Adrenal gland (tissue), 5 donors: Measurements from ENCODE around the gene CNKSR2.

ENCODE experiments used
- POLR2A ChIP-seq, 2 donors: fragments of 450-650 bp; IDR thresholded peaks; one replicate each; pipeline ENCODE4 v1.6.1; 2017; ENCODE audit warnings: antibody characterized with exemption in 2 of 2, mild to moderate bottlenecking in 2 of 2, moderate library complexity in 1 of 2
- TF ChIP-seq, protein P1 (sequence below), 6 experiments: fragments of 450-650 bp in 4 of 6; fragments of 200-600 bp in 2 of 6; sonication (generic) in 1 of 6; IDR thresholded peaks; 1 replicate in 5 of 6; 2 replicates in 1 of 6; pipeline versions ENCODE4 v1.5.1 to v1.8.0; 2016 to 2021; ENCODE audit warnings: antibody characterized with exemption in 6 of 6, mild to moderate bottlenecking in 2 of 6, moderate library complexity in 1 of 6
- donor health status: DM: no; HTN: no; CAD: no.

DNA sequence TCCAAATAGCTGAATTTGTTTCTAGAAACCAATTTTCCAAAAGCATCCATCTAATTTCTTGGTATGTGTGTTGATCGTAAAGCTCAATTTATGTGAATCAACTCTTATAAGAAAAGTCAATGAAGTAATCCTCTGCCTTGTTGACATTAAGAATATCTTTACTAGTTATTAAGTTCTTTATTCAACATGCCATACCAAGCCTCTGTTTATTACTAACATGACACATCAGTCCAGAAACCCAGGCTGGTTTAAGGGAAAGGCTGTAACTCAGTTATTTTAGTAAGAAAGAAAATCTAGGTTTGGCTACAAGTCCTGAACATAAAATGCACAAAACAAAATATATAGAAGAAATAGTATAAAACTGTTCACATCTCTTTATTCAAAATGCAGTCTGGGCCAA is 235.9 kb downstream of the CNKSR2 start:
- TF ChIP-seq, protein P1, sequence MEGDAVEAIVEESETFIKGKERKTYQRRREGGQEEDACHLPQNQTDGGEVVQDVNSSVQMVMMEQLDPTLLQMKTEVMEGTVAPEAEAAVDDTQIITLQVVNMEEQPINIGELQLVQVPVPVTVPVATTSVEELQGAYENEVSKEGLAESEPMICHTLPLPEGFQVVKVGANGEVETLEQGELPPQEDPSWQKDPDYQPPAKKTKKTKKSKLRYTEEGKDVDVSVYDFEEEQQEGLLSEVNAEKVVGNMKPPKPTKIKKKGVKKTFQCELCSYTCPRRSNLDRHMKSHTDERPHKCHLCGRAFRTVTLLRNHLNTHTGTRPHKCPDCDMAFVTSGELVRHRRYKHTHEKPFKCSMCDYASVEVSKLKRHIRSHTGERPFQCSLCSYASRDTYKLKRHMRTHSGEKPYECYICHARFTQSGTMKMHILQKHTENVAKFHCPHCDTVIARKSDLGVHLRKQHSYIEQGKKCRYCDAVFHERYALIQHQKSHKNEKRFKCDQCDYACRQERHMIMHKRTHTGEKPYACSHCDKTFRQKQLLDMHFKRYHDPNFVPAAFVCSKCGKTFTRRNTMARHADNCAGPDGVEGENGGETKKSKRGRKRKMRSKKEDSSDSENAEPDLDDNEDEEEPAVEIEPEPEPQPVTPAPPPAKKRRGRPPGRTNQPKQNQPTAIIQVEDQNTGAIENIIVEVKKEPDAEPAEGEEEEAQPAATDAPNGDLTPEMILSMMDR (IDR thresholded peaks at IDR 0.05): no peak
- TF ChIP-seq POLR2A (IDR thresholded peaks at IDR 0.05): no peak
